OCI-LY7 (cell line): ENCODE results near the gene ARHGAP4. TPM values are rescaled to one million over a fixed set of nuclear protein-coding genes. Genes with fewer than 3 reads are reported as not detected.

Experiments
- Bru-seq: library from RNA; stranded (reverse); fragments of 400-500 nt; gene quantifications from one replicate; lab custom pipeline; 2021; lab: Mats Ljungman, UMichigan
- BruChase-seq, 2 experiments: library from RNA; stranded (reverse); fragments of 400-500 nt; gene quantifications; one replicate each; lab custom pipeline; 2021; lab: Mats Ljungman, UMichigan
- BruUV-seq: library from RNA; stranded (reverse); fragments of 400-500 nt; replicated peaks from 2 replicates; lab custom pipeline; 2021; lab: Mats Ljungman, UMichigan
- CTCF ChIA-PET: fragments of 300-600 bp; sonication (Branson Sonifier 250); formaldehyde crosslinking; loops from one replicate; lab custom pipeline; 2022; ENCODE audit warnings: antibody characterized with exemption; ENCODE audit not compliant: unreplicated experiment; lab: Charles Lee
- POLR2A ChIA-PET: fragments of 300-600 bp; sonication (Branson Sonifier 250); formaldehyde crosslinking; loops from one replicate; lab custom pipeline; 2022; ENCODE audit warnings: antibody characterized with exemption; lab: Charles Lee
- DNase-seq: peaks from one replicate; pipeline ENCODE4 v3.0.0-alpha.2; 2015; ENCODE audit warnings: low spot score
- H2AFZ ChIP-seq: fragments of 200-600 bp; sonication (generic), shearing (Covaris generic); 2 replicates; pipeline ENCODE4 v1.6.1; 2014; ENCODE audit warnings: mild to moderate bottlenecking, antibody characterized with exemption, low read length, moderate library complexity
- H3K27ac ChIP-seq: fragments of 200-600 bp; sonication (generic); 2 replicates; pipeline ENCODE4 v1.5.1; 2014; ENCODE audit warnings: mixed run types, low read depth, mild to moderate bottlenecking, moderate library complexity, low read length, inconsistent platforms; ENCODE audit not compliant: poor library complexity, severe bottlenecking
- H3K36me3 ChIP-seq: fragments of 200-600 bp; sonication (generic); 2 replicates; pipeline ENCODE4 v1.6.1; 2014; ENCODE audit warnings: mild to moderate bottlenecking, antibody characterized with exemption, low read length, moderate library complexity, mixed read lengths; ENCODE audit not compliant: insufficient read depth
- H3K4me1 ChIP-seq: fragments of 200-600 bp; sonication (generic); 2 replicates; pipeline ENCODE4 v1.5.1; 2014; ENCODE audit warnings: mild to moderate bottlenecking, low read length; ENCODE audit not compliant: insufficient read depth, poor library complexity, severe bottlenecking
- H3K4me2 ChIP-seq: fragments of 200-600 bp; sonication (generic); 2 replicates; pipeline ENCODE4 v1.6.1; 2014; ENCODE audit warnings: mild to moderate bottlenecking, low read length
- H3K4me3 ChIP-seq: fragments of 200-600 bp; sonication (generic); 2 replicates; pipeline ENCODE4 v1.5.1; 2014; ENCODE audit warnings: mild to moderate bottlenecking, low read depth, low read length; ENCODE audit not compliant: poor library complexity, severe bottlenecking
- H3K79me2 ChIP-seq: fragments of 200-600 bp; sonication (generic); 2 replicates; pipeline ENCODE4 v1.6.1; 2016; ENCODE audit warnings: low read depth, mild to moderate bottlenecking, low read length, moderate library complexity, mixed read lengths; ENCODE audit not compliant: insufficient read depth
- H3K9me2 ChIP-seq: fragments of 200-600 bp; sonication (generic); 2 replicates; pipeline ENCODE4 v1.6.1; 2016; ENCODE audit warnings: mild to moderate bottlenecking, low read length, mixed read lengths; ENCODE audit not compliant: insufficient read depth
- H3K9me3 ChIP-seq: fragments of 200-600 bp; sonication (generic); 2 replicates; pipeline ENCODE4 v1.6.1; 2014; ENCODE audit warnings: mild to moderate bottlenecking, mixed run types, low read length, mixed read lengths
- H4K20me1 ChIP-seq: fragments of 200-600 bp; sonication (generic); 2 replicates; pipeline ENCODE4 v1.6.1; 2014; ENCODE audit warnings: mild to moderate bottlenecking, antibody characterized with exemption, low read length, moderate library complexity, mixed read lengths; ENCODE audit not compliant: insufficient read depth
- CTCF ChIP-seq: fragments of 200-600 bp; sonication (generic); conservative IDR thresholded peaks from 2 replicates; pipeline ENCODE4 v1.5.1; 2014; ENCODE audit warnings: mild to moderate bottlenecking, antibody characterized with exemption, low read length, moderate library complexity, mixed read lengths
- EZH2phosphoT487 ChIP-seq: fragments of 200-600 bp; sonication (generic); IDR thresholded peaks from 2 replicates; pipeline ENCODE4 v1.6.1; 2018; ENCODE audit warnings: low read depth, borderline replicate concordance, mild to moderate bottlenecking, mixed run types, antibody characterized with exemption, low read length, moderate library complexity, mixed read lengths
- intact Hi-C: fragments of 100-400 bp; cut with micrococcal nuclease; formaldehyde crosslinking; loops from one replicate; pipeline ENCODE4 v1.10.0; 2022; ENCODE audit not compliant: unreplicated experiment
- long read RNA-seq: library from polyadenylated mRNA; stranded (forward); transcript quantifications from one replicate; pipeline ENCODE4 v2.0.0, GENCODE V29; 2022
- total RNA-seq, 2 experiments: library from RNA; depleted of rRNA in 1 of 2; stranded (reverse); fragments of >200 nt in 1 of 2; shearing (Covaris generic) in 1 of 2; gene quantifications; 2 replicates each; pipeline ENCODE4 v1.2.3, GENCODE V29; 2014 to 2022

The ARHGAP4 gene
- total RNA-seq (2014; rRNA removed; shearing (Covaris generic)) (126 and 127 TPM in 2 replicates), total RNA-seq (2022) (119 and 128 TPM in 2 replicates), Bru-seq, nascent RNA (percentile 69 among the genes with signal in this experiment), BruChase-seq, experiment 1, labeled RNA remaining after a 6-hour chase (percentile 74 among the genes with signal in this experiment), BruChase-seq, experiment 2, labeled RNA remaining after a 2-hour chase (percentile 69 among the genes with signal in this experiment)
- long read RNA-seq, transcript ARHGAP4-201 (22 exons, 3,235 nt) = major isoform, 34 of 148 reads
- long read RNA-seq, partial matches to known transcripts = 70 of 148 reads
- long read RNA-seq, other reads (novel, unspliced or antisense) = 39 of 148 reads

- TSS peak; percentile 98 for BruUV-seq
- CTCF ChIA-PET = interaction anchor here (1.2 to 1.4 kb wide), 4 partner anchors 21 to 44 kb away, joined by 3 to 11 read pairs (median 4); no protein-coding TSS in a partner anchor
Observed at GRCh38 chrX:153925739-153926551, at the start of gene ARHGAP4. Gene ARHGAP4 (minus strand): TSS chrX:153926264. CDS start chrX:153926202, 62 bp downstream.

GRCh38 chrX:153974726-153975286, 48.7 kb upstream of the ARHGAP4 start:
- Histone ChIP-seq H3K36me3 (peaks cover 1% of the 10 kb centered on the region), H3K9me3 (no peaks in the 10 kb centered on the region), H3K9me2 (no peaks in the 10 kb centered on the region), H3K79me2 (peaks cover 16% of the 10 kb centered on the region), H3K4me1 (peaks cover 18% of the 10 kb centered on the region), H3K27ac (no peak overlapping the region), H4K20me1 (no peaks in the 10 kb centered on the region), H3K4me2 (peak overlapping the region; percentile 94; the same call in 1 of the 2 replicates), H2AFZ (no peak overlapping the region), H3K4me3 (no peak overlapping the region)
- ChIA-PET CTCF (no interaction called here), POLR2A (no interaction called here)
- no TSS peak for BruUV-seq
- intact Hi-C loops = loop anchor here (5.0 kb wide), 1 partner anchor 787 kb away; the partner anchor contains the start of gene DKC1
- no peak for DNase-seq
- TF ChIP-seq CTCF (no peak), EZH2phosphoT487 (no peak)

More at GRCh38 chrX:153925739-153926551, at the start of gene ARHGAP4:
- no peaks in the 10 kb centered on the region for H3K9me2 ChIP-seq
- DNase-seq = peak; percentile 62
- peak within 1 kb of the TSS; percentile 100 for H3K4me2 ChIP-seq
- no peaks in the 10 kb centered on the region for H3K9me3 ChIP-seq
- H4K20me1 ChIP-seq = no peaks in the 10 kb centered on the region
- H3K27ac ChIP-seq = peak within 1 kb of the TSS; percentile 100
- no peak within 1 kb of the TSS for H2AFZ ChIP-seq
- H3K4me1 ChIP-seq = peaks cover 44% of the 10 kb centered on the region
- peak within 1 kb of the TSS; percentile 99 for H3K4me3 ChIP-seq
- intact Hi-C loops = loop anchor here (1.0 to 10.0 kb wide), 2 partner anchors 132 to 449 kb away; partner anchors contain the start of genes EMD, FLNA, IDH3G and SSR4
- peaks cover 30% of the 10 kb centered on the region; the same call in 1 of the 2 replicates for H3K79me2 ChIP-seq
- no peak for TF ChIP-seq CTCF
- TF ChIP-seq EZH2phosphoT487 = no peak
- POLR2A ChIA-PET = interaction anchor here (0.5 to 2.4 kb wide), 11 partner anchors 8 to 556 kb away, joined by 3 to 33 read pairs (median 4); partner anchors contain the start of genes HCFC1, IDH3G, NAA10 and SSR4
- H3K36me3 ChIP-seq = peaks cover 25% of the 10 kb centered on the region
